Suppressor macrophage (primary cell): Measurements from ENCODE around the gene NHERF2.

Experiments
- DNase-seq, 4 experiments: peaks; one replicate each; pipeline ENCODE4 v3.0.0-alpha.2; 2020 to 2022

NHERF2 gene

DNA sequence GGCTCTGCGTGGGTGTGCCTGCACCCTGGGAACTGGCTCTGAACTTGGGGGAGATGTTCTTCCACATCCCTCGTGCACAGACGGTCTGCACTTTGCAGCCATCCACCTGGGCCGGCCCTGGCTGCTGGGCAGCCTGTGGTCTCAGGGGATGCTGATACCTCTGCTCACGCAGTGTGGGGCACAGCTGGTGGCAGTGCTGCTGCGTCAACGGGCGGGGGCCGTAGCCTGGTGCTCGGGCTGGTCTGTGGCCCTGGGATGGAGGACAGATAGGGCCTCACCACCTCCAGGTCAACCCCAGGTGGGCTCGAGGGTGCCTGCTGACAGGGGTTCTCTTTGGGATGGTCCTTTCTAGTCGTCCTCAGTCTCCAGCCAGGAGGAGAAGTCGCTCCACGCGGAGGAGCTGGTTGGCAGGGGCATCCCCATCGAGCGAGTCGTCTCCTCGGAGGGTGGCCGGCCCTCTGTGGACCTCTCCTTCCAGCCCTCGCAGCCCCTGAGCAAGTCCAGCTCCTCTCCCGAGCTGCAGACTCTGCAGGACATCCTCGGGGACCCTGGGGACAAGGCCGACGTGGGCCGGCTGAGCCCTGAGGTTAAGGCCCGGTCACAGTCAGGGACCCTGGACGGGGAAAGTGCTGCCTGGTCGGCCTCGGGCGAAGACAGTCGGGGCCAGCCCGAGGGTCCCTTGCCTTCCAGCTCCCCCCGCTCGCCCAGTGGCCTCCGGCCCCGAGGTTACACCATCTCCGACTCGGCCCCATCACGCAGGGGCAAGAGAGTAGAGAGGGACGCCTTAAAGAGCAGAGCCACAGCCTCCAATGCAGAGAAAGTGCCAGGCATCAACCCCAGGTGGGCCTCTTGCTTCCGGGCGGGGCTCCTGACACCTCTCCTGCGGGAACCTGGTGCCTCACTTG lies 57.4 kb downstream of the NHERF2 start:
- DNase-seq, result no peak

DNA sequence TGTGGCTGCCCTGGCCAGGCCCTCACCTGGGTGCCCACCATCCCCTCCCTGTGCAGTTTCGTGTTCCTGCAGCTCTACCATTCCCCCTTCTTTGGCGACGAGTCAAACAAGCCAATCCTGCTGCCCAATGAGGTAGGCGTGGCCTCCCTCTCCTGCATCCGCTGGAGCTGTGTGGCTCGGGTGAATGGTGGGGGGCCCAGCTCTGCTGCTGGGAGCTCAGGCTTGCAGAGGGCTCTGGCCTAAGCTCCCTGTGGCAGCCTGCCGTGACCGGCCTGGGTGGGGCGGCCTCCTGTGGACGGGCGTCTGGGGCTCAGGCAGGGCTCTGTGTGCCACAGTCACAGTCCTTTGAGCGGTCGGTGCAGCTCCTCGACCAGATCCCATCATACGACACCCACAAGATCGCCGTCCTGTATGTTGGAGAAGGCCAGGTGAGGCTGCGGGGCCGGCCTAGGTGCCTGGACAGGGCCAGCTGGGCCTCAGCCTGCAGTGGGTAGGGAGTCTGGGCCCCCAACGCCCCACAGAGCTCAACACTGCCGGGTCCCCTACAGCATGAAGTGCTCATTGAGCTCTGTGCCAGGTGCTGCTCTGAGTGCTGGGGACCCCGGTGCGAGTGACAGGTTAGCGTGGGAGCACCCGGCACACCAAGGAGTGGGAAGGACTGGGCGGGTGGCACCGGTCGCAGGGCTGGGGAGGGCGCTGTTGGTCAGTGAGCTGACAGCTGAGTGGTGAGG lies 58.4 kb downstream of the NHERF2 start:
- no peak for DNase-seq

DNA sequence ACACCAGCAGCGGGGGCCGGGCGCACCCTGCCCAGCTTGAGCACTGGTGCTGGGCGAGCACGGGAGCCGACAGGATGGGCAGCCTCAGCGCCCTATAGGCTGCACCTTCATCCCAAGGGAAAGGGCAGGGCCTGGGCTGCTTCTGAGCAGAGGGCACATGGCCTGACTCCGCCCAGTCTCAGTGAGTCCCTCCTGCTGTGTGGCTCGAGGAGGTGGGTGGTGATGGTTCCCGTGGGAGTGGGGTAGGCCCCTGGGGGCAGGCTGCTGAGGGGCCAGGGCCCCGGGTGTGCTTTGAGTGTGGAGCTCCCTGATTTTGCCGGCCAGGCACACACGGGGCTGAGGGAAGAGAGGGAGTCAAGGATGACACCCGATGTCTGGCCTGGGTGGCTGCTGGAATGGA lies 59.0 kb downstream of the NHERF2 start:
- no peak for DNase-seq

DNA sequence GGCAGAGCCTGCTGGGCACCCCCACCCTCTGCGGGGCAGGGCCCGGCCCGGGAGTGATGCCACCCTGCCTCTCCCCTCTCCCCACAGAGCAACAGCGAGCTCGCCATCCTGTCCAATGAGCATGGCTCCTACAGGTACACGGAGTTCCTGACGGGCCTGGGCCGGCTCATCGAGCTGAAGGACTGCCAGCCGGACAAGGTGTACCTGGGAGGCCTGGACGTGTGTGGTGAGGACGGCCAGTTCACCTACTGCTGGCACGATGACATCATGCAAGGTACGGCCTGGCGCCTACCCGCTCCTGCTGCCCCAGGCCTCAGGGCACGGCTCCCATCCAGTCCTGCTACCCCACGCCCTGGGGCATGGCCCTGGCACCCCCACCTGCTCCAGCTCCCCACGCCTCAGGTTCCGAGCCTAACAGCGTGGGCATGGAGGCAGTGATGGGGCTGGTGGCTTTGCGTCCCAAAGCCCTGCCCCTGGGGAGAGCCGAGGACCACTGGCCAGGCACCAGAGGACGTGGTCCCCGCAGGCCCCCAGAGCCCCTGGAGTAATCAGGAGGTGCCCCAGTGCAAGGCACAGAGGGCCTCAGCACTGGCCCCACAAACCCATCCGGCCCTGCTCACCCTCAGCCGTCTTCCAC lies 59.5 kb downstream of the NHERF2 start:
- no peak for DNase-seq

DNA sequence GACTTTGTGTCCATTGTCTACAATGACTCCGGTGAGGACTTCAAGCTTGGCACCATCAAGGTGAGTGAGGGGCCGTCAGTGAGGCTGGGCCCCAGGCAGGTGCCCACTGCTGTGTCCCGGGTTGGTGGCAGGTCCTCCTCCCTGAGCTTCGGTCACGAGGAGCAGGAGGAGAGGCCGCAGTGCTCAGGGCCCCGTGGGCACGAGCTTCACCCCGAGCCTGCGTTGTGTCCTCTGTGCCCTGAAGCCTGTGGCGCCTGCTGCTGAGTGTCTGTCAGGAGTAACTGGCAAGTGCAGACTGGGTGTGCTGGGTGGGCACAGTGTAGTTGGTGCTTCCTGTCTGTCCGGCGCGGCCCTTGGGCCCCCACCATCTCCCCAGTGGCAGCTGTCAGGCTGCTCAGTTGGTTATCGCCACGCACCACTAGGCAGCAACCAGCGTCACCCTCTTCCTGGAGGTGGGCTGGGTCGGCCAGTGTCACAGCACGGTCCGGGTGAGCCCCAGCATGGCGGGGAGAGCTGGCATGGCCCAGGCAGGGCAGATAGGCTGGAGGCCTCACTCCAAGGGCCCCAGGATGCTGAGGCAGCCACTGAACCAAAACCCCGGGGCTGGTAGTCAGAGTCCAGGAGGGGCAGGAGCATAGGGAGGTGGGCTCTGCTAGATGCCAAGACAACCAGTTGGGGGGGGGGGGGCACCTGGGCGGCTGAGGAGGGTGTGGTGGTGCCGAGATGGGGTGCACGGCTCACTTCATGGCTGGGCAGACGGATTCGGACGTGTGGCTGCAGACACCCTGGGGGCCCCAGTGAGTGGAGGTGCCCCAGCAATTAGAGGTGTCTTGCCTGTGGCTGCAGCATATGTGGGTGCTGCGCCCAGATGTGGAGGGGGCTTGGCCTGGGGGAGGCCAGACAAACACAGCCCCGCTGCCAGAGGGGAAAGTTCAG lies 60.4 kb downstream of the NHERF2 start:
- no peak for DNase-seq

DNA sequence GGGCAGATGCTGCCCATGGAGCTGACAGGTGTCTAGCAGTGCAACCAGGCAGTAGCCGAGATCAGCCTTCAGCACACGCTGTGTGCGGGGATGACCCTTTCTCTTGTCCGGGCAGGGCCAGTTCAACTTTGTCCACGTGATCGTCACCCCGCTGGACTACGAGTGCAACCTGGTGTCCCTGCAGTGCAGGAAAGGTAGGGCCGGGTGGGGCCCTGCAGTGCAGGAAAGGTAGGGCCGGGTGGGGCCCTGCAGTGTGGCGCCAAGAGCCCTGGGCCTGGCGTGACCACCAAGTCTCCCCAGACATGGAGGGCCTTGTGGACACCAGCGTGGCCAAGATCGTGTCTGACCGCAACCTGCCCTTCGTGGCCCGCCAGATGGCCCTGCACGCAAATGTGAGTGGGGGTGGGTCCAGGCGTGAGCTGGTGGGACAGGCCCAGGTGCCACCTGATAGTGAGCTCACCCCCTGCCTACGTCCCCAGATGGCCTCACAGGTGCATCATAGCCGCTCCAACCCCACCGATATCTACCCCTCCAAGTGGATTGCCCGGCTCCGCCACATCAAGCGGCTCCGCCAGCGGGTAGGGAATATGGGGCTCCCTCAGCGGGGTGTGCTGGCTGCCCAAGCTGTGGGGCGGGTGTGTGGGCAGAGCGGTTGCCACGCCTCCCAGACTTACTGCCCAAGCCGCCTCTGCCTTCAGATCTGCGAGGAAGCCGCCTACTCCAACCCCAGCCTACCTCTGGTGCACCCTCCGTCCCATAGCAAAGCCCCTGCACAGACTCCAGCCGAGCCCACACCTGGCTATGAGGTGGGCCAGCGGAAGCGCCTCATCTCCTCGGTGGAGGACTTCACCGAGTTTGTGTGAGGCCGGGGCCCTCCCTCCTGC lies 61.3 kb downstream of the NHERF2 start:
- DNase-seq, result no peak
